GM19238 (cell line): ENCODE results near the gene MFAP3.

Experiments used
- DNase-seq: peaks from one replicate; pipeline ENCODE4 v3.0.0; 2011; ENCODE audit warnings: low spot score; ENCODE audit not compliant: insufficient read length

The MFAP3 gene

GRCh38 chr5:154092356-154093141 lies 53.8 kb downstream of the MFAP3 start:
- DNase-seq: no peak

GRCh38 chr5:154093142-154093532 lies 54.4 kb downstream of the MFAP3 start:
- no peak for DNase-seq

- DNase-seq: no peak
These were observed 57.1 kb downstream of the MFAP3 start for GRCh38 chr5:154095904-154096303.

- no peak for DNase-seq
These were observed 58.3 kb downstream of the MFAP3 start for GRCh38 chr5:154097031-154097430.

- DNase-seq: no peak
These were observed 59.7 kb downstream of the MFAP3 start for GRCh38 chr5:154098465-154098864.

- DNase-seq: no peak
These were observed 62.4 kb downstream of the MFAP3 start for GRCh38 chr5:154101184-154101583.

GRCh38 chr5:154103233-154103632 lies 64.5 kb downstream of the MFAP3 start:
- no peak for DNase-seq
